Measurements from ENCODE around the gene NEDD8. TPM values are rescaled to one million over a fixed set of nuclear protein-coding genes. Genes with fewer than 3 reads are reported as not detected.

Gene NEDD8
- total RNA-seq, 4 donors from 2014 or later = 68.6 to 109 (median 98.3) TPM

DNA sequence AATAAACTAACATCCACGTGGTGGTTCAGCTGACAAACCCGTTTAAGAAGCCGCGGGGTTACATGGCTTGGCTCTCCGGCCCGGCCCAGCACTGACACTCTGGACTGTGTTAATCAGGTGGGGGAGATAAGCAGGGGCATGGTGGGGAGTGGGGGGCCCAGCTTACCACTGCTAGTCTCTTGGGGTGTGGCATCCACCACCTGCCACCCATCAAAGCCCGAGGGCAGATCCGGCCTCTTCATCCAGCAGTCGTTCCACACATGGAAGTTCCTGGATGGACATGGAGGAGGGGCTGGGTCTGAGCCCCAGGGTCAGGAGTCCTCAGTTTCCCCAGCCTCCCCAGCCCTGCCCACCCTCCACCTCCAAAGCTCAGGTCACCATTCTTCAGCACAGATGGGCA is 26.0 kb upstream of the NEDD8 start:
- TF ChIP-seq CTCF (IDR thresholded peaks at IDR 0.05) = no peak
- TF ChIP-seq POLR2A (IDR thresholded peaks at IDR 0.05) = no peak
- no peak for TF ChIP-seq EP300 (IDR thresholded peaks at IDR 0.05)
- DNase-seq (ENCODE audit: low spot score in 2 of 2) = no peak
- H3K4me1 ChIP-seq = peaks cover 0 to 12% (median 0%) of the 10 kb centered on the region in 4 donors
- peak overlapping the region in 2 of 4 donors; percentile 62 to 72 for H3K27ac ChIP-seq
- no peaks in the 10 kb centered on the region for H3K9me3 ChIP-seq
- 76 to 84% methylated on average over 9 of the region's 9 CpGs for WGBS, 2 donors
- H3K27me3 ChIP-seq = no peaks in the 10 kb centered on the region
- peaks cover 0 to 71% (median 0%) of the 10 kb centered on the region in 3 donors for H3K36me3 ChIP-seq
- H3K4me3 ChIP-seq = no peak overlapping the region

- Histone ChIP-seq H3K4me1 (peaks cover 0 to 12% (median 0%) of the 10 kb centered on the region in 4 donors), H3K27me3 (no peaks in the 10 kb centered on the region), H3K4me3 (no peak overlapping the region), H3K27ac (peak overlapping the region in 1 of 4 donors; percentile 29), H3K9me3 (no peaks in the 10 kb centered on the region), H3K36me3 (peaks cover 0 to 79% (median 0%) of the 10 kb centered on the region in 3 donors)
- 63 to 68% methylated on average over 4 of the region's 4 CpGs for WGBS, 2 donors
- DNase-seq (ENCODE audit: low spot score in 2 of 2) = no peak
- no peak for TF ChIP-seq CTCF (IDR thresholded peaks at IDR 0.05)
- TF ChIP-seq EP300 (IDR thresholded peaks at IDR 0.05) = no peak
- no peak for TF ChIP-seq POLR2A (IDR thresholded peaks at IDR 0.05)
Observed at GRCh38 chr14:24256960-24257359, 24.8 kb upstream of the NEDD8 start.

DNA sequence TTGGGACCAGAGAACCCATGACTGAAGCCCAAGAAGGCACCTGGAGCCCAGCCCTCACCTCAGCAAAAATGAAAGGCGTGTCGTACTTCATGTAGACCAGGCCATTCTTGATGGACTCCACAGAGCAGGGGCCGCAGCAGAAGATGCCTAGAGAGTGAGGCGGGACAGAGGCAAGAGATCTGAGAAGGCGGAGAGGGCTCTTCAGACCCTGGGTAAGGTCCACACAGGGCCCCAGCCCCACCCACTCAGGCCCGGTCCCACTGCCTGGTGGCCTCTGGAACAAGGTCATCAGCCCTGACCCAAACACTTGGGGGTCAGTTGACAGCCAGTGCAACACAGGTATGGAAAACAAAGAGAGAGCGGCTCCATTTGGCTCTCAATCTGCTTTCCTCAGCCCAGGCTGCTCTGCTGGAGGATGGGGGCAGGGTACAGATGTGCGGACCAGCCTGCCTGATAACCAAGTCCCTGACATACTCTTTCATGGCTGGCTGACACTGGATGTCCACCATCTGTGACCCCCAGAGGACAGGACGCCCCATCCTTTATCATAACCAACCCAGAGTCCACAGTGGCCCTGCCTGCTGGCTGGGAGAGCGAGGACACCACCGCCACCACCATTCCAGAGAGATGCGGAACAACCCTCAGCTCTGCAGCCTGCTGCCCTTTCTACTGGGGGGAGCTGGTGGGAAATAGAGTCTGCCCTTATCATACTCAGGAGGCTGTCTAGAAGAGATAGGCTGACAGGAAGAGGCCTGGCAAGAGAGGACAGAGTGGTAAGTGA is 24.0 kb upstream of the NEDD8 start:
- H3K4me3 ChIP-seq = no peak overlapping the region
- WGBS, 2 donors = 88 to 89% methylated on average over 10 to 12 of the region's 12 CpGs
- no peaks in the 10 kb centered on the region for H3K27me3 ChIP-seq
- H3K36me3 ChIP-seq = peaks cover 0 to 71% (median 0%) of the 10 kb centered on the region in 3 donors
- DNase-seq (ENCODE audit: low spot score in 2 of 2) = no peak
- TF ChIP-seq CTCF (IDR thresholded peaks at IDR 0.05) = no peak
- TF ChIP-seq POLR2A (IDR thresholded peaks at IDR 0.05) = no peak
- no peak for TF ChIP-seq EP300 (IDR thresholded peaks at IDR 0.05)
- H3K27ac ChIP-seq = peak overlapping the region in 1 of 4 donors; percentile 29
- no peaks in the 10 kb centered on the region for H3K9me3 ChIP-seq
- H3K4me1 ChIP-seq = peaks cover 0 to 12% (median 0%) of the 10 kb centered on the region in 4 donors

DNA sequence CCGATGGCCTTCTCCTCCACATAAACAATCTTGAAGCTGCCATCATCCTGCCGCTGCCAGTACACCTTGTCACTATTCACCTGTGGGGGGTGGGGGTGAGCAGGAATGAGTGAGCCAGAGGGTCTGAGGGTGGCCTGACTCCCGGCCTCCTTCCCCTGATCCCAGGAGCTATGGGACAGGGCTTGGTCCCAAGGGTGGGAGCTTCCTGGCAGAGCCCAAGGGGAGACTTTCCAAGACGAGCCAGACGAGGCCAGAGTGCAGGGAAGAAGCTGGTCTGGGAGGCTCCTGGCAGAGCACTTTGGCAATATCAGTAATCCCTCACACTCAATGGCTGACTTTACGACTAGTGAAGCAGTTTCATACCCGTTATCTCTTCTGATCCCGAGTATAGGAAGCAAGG is 23.3 kb upstream of the NEDD8 start:
- no peaks in the 10 kb centered on the region for H3K9me3 ChIP-seq
- no peak for TF ChIP-seq EP300 (IDR thresholded peaks at IDR 0.05)
- no peak for TF ChIP-seq CTCF (IDR thresholded peaks at IDR 0.05)
- TF ChIP-seq POLR2A (IDR thresholded peaks at IDR 0.05) = no peak
- no peak overlapping the region for H3K27ac ChIP-seq
- peaks cover 0 to 12% (median 0%) of the 10 kb centered on the region in 4 donors for H3K4me1 ChIP-seq
- H3K4me3 ChIP-seq = no peak overlapping the region
- no peak for DNase-seq (ENCODE audit: low spot score in 2 of 2)
- no peaks in the 10 kb centered on the region for H3K27me3 ChIP-seq
- WGBS, 2 donors = 75 to 88% methylated on average over 8 of the region's 8 CpGs
- peaks cover 0 to 68% (median 0%) of the 10 kb centered on the region in 3 donors for H3K36me3 ChIP-seq

- Histone ChIP-seq H3K27ac (no peak overlapping the region), H3K36me3 (peaks cover 0 to 66% (median 0%) of the 10 kb centered on the region in 3 donors), H3K4me3 (no peak overlapping the region), H3K27me3 (no peaks in the 10 kb centered on the region), H3K9me3 (no peaks in the 10 kb centered on the region), H3K4me1 (peaks cover 0 to 12% (median 0%) of the 10 kb centered on the region in 4 donors)
- DNase-seq (ENCODE audit: low spot score in 2 of 2) = no peak
- WGBS, 2 donors = 87 to 90% methylated on average over 16 to 19 of the region's 19 CpGs
- TF ChIP-seq POLR2A (IDR thresholded peaks at IDR 0.05) (no peak), EP300 (IDR thresholded peaks at IDR 0.05) (no peak), CTCF (IDR thresholded peaks at IDR 0.05) (no peak)
Observed at GRCh38 chr14:24254630-24255392, 22.6 kb upstream of the NEDD8 start.
